WTC11 (cell line): ENCODE results near the gene ITPK1. TPM values are rescaled to one million over a fixed set of nuclear protein-coding genes. Genes with fewer than 3 reads are reported as not detected.

Experiments used
- ATAC-seq: fragments of 200-7000 bp; cut with Tn5 transposase; 2 replicates; pipeline ENCODE4 v1.10.0; 2021; ENCODE audit warnings: mild to moderate bottlenecking, moderate library complexity
- CTCF ChIA-PET: fragments of 300-600 bp; sonication (Branson Sonifier 250); formaldehyde crosslinking; loops from one replicate; lab custom pipeline; 2021; ENCODE audit warnings: antibody characterized with exemption; lab: Charles Lee
- POLR2A ChIA-PET: fragments of 350-600 bp; sonication (Branson Sonifier 250); formaldehyde crosslinking; loops from one replicate; lab custom pipeline; 2021; ENCODE audit warnings: antibody characterized with exemption; lab: Charles Lee
- DNase-seq: peaks from one replicate; pipeline ENCODE4 v3.0.0; 2021; ENCODE audit warnings: low spot score
- H3K27ac Mint-ChIP-seq: 2 replicates; pipeline ENCODE4 v1.8.0; 2021; ENCODE audit warnings: mixed read lengths
- H3K27me3 Mint-ChIP-seq: 2 replicates; pipeline ENCODE4 v1.8.0; 2021; ENCODE audit warnings: low read depth, mild to moderate bottlenecking, moderate library complexity, mixed read lengths
- H3K36me3 Mint-ChIP-seq: 2 replicates; pipeline ENCODE4 v1.8.0; 2021; ENCODE audit warnings: mixed read lengths
- H3K4me1 Mint-ChIP-seq: 2 replicates; pipeline ENCODE4 v1.8.0; 2022; ENCODE audit warnings: mixed read lengths
- H3K4me3 Mint-ChIP-seq: 2 replicates; pipeline ENCODE4 v1.8.0; 2021; ENCODE audit warnings: mild to moderate bottlenecking, moderate library complexity, mixed read lengths
- H3K9me3 Mint-ChIP-seq: 2 replicates; pipeline ENCODE4 v1.8.0; 2021; ENCODE audit warnings: mixed read lengths
- ATF2 ChIP-seq: sonication (generic); formaldehyde crosslinking; IDR thresholded peaks from 2 replicates; pipeline ENCODE4 v1.8.1; 2022; ENCODE audit warnings: low read depth, missing genetic modification reagents, borderline replicate concordance
- CBFB ChIP-seq: sonication (generic); formaldehyde crosslinking; IDR thresholded peaks from 2 replicates; pipeline ENCODE4 v1.8.1; 2022; ENCODE audit warnings: mild to moderate bottlenecking, low read depth, missing genetic modification reagents
- CREB1 ChIP-seq: sonication (generic); formaldehyde crosslinking; IDR thresholded peaks from 2 replicates; pipeline ENCODE4 v1.8.0; 2023; ENCODE audit warnings: mild to moderate bottlenecking, missing genetic modification reagents
- FOXK1 ChIP-seq: sonication (generic); formaldehyde crosslinking; IDR thresholded peaks from 2 replicates; pipeline ENCODE4 v1.8.0; 2022; ENCODE audit warnings: mild to moderate bottlenecking, moderate library complexity, missing genetic modification reagents
- FOXP1 ChIP-seq: sonication (generic); formaldehyde crosslinking; IDR thresholded peaks from 2 replicates; pipeline ENCODE4 v1.8.0; 2022; ENCODE audit warnings: missing genetic modification reagents, mild to moderate bottlenecking, moderate library complexity, borderline replicate concordance
- GRHL2 ChIP-seq: fragments of 250-450 bp; sonication (Bioruptor Pico); IDR thresholded peaks from 2 replicates; pipeline ENCODE4 v1.8.0; 2022; ENCODE audit warnings: mild to moderate bottlenecking, moderate library complexity; ENCODE audit not compliant: insufficient replicate concordance, severe bottlenecking
- HMGXB4 ChIP-seq: sonication (generic); formaldehyde crosslinking; IDR thresholded peaks from 2 replicates; pipeline ENCODE4 v1.8.1; 2023; ENCODE audit warnings: mild to moderate bottlenecking, moderate library complexity, missing genetic modification reagents
- NR1H2 ChIP-seq: sonication (generic); formaldehyde crosslinking; IDR thresholded peaks from 2 replicates; pipeline ENCODE4 v1.9.0; 2021; ENCODE audit warnings: mild to moderate bottlenecking, moderate library complexity, missing genetic modification reagents
- NR2C2 ChIP-seq: sonication (generic); formaldehyde crosslinking; IDR thresholded peaks from 2 replicates; pipeline ENCODE4 v1.8.0; 2022; ENCODE audit warnings: mild to moderate bottlenecking, missing genetic modification reagents
- PRRX2 ChIP-seq: fragments of 250-450 bp; sonication (Bioruptor Pico); IDR thresholded peaks from 2 replicates; pipeline ENCODE4 v1.8.0; 2021; ENCODE audit warnings: mild to moderate bottlenecking
- ZNF219 ChIP-seq: sonication (generic); formaldehyde crosslinking; IDR thresholded peaks from 2 replicates; pipeline ENCODE4 v1.8.0; 2023; ENCODE audit warnings: missing genetic modification reagents, mild to moderate bottlenecking, borderline replicate concordance
- ZNF281 ChIP-seq: sonication (generic); formaldehyde crosslinking; IDR thresholded peaks from 2 replicates; pipeline ENCODE4 v1.8.0; 2023; ENCODE audit warnings: mild to moderate bottlenecking, missing genetic modification reagents
- ZNF317 ChIP-seq: sonication (generic); formaldehyde crosslinking; IDR thresholded peaks from 2 replicates; pipeline ENCODE4 v1.8.1; 2023; ENCODE audit warnings: low read depth, mild to moderate bottlenecking, moderate library complexity, missing genetic modification reagents, borderline replicate concordance
- ZNF423 ChIP-seq: fragments of 250-450 bp; sonication (Bioruptor Pico); IDR thresholded peaks from 2 replicates; pipeline ENCODE4 v2.1.2; 2022; ENCODE audit warnings: mild to moderate bottlenecking, moderate library complexity
- total RNA-seq: library from RNA; stranded (reverse); gene quantifications from 3 replicates; pipeline ENCODE4 v1.2.3, GENCODE V29; 2021
- TF ChIP-seq, protein P1 (sequence below): fragments of 250-450 bp; sonication (Bioruptor Pico); conservative IDR thresholded peaks from 2 replicates; pipeline ENCODE4 v1.9.0; 2021; ENCODE audit warnings: mild to moderate bottlenecking
- TF ChIP-seq, protein P2 (sequence below): sonication (generic); formaldehyde crosslinking; IDR thresholded peaks from 2 replicates; pipeline ENCODE4 v1.8.1; 2023; ENCODE audit warnings: mild to moderate bottlenecking, missing genetic modification reagents, borderline replicate concordance
- TF ChIP-seq, protein P3 (sequence below): sonication (generic); formaldehyde crosslinking; IDR thresholded peaks from 2 replicates; pipeline ENCODE4 v1.8.1; 2023; ENCODE audit warnings: mild to moderate bottlenecking, missing genetic modification reagents
- TF ChIP-seq, protein P4 (sequence below): sonication (generic); formaldehyde crosslinking; conservative IDR thresholded peaks from 2 replicates; pipeline ENCODE4 v1.8.1; 2023; ENCODE audit warnings: mild to moderate bottlenecking, low read depth, missing genetic modification reagents, moderate library complexity

Gene ITPK1
- total RNA-seq, 1 experiment from 2014 or later, result 144 TPM

GRCh38 chr14:92984082-92984788 lies 131.5 kb downstream of the ITPK1 start (continued):
- no peak for TF ChIP-seq ZNF281

DNA sequence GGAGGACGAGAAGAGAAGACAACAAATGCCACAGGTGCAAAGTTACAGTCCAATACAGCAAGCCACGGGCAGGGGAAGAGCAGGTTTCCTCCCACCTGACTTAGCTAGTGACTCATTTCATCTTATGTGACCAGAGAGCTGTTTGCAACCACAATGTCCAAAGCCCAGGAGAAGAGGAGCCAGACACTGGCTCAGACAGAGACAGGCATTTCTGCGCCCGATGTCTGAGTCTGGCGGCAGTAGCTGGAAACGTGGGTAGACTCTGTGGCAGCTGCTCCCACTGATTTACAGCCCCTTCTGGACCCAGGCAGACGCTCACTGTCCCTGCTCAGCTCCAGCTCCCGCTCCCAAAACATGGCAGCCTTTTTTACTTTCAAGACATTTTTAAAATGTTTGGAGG lies 132.8 kb downstream of the ITPK1 start:
- no peaks in the 10 kb centered on the region; the same call in none of the 2 replicates for H3K27me3 Mint-ChIP-seq
- H3K4me1 Mint-ChIP-seq, result no peaks in the 10 kb centered on the region
- TF ChIP-seq, protein P1, sequence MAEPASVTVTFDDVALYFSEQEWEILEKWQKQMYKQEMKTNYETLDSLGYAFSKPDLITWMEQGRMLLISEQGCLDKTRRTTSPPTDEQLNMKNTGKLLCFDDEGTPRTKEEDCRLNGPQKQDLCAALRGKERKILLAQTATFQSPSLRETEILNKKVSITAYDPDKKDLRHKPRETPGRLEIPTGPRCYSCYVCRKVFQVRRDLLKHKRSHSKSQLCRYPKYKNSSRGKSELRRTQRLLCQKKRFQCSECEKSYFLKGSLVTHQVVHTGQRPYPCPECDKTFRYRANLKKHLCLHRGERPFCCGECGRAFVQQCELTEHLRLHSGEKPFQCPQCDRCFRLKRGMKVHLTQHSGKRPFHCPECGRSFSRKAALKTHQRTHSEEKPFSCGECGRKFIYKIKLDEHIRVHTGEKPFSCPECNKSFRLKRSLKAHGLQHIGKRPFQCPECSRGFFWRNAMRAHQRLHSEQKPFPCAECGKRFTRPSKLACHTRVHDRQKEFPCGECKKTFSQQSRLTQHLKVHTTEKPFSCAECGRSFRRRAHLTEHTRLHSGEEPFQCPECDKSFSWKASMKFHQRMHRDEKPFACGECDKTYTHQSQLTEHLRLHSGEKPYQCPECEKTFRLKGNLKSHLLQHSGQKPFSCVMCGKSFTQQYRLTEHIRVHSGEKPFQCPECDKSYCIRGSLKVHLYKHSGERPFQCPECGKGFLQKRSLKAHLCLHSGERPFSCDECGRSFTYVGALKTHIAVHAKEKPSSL (CRISPR knock-in tag), result no peak
- TF ChIP-seq FOXK1, result no peak
- no peak for TF ChIP-seq NR2C2 (CRISPR knock-in tag)
- no peak for TF ChIP-seq CBFB (CRISPR knock-in tag)
- no peak for TF ChIP-seq HMGXB4 (CRISPR knock-in tag)
- TF ChIP-seq, protein P2, sequence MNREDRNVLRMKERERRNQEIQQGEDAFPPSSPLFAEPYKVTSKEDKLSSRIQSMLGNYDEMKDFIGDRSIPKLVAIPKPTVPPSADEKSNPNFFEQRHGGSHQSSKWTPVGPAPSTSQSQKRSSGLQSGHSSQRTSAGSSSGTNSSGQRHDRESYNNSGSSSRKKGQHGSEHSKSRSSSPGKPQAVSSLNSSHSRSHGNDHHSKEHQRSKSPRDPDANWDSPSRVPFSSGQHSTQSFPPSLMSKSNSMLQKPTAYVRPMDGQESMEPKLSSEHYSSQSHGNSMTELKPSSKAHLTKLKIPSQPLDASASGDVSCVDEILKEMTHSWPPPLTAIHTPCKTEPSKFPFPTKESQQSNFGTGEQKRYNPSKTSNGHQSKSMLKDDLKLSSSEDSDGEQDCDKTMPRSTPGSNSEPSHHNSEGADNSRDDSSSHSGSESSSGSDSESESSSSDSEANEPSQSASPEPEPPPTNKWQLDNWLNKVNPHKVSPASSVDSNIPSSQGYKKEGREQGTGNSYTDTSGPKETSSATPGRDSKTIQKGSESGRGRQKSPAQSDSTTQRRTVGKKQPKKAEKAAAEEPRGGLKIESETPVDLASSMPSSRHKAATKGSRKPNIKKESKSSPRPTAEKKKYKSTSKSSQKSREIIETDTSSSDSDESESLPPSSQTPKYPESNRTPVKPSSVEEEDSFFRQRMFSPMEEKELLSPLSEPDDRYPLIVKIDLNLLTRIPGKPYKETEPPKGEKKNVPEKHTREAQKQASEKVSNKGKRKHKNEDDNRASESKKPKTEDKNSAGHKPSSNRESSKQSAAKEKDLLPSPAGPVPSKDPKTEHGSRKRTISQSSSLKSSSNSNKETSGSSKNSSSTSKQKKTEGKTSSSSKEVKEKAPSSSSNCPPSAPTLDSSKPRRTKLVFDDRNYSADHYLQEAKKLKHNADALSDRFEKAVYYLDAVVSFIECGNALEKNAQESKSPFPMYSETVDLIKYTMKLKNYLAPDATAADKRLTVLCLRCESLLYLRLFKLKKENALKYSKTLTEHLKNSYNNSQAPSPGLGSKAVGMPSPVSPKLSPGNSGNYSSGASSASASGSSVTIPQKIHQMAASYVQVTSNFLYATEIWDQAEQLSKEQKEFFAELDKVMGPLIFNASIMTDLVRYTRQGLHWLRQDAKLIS (CRISPR knock-in tag), result no peak
- no peak for TF ChIP-seq ZNF317 (CRISPR knock-in tag)
- TF ChIP-seq ZNF219 (CRISPR knock-in tag), result no peak
- TF ChIP-seq, protein P3, sequence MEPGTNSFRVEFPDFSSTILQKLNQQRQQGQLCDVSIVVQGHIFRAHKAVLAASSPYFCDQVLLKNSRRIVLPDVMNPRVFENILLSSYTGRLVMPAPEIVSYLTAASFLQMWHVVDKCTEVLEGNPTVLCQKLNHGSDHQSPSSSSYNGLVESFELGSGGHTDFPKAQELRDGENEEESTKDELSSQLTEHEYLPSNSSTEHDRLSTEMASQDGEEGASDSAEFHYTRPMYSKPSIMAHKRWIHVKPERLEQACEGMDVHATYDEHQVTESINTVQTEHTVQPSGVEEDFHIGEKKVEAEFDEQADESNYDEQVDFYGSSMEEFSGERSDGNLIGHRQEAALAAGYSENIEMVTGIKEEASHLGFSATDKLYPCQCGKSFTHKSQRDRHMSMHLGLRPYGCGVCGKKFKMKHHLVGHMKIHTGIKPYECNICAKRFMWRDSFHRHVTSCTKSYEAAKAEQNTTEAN, result no peak
- no peak for TF ChIP-seq NR1H2 (CRISPR knock-in tag)
- TF ChIP-seq, protein P4, sequence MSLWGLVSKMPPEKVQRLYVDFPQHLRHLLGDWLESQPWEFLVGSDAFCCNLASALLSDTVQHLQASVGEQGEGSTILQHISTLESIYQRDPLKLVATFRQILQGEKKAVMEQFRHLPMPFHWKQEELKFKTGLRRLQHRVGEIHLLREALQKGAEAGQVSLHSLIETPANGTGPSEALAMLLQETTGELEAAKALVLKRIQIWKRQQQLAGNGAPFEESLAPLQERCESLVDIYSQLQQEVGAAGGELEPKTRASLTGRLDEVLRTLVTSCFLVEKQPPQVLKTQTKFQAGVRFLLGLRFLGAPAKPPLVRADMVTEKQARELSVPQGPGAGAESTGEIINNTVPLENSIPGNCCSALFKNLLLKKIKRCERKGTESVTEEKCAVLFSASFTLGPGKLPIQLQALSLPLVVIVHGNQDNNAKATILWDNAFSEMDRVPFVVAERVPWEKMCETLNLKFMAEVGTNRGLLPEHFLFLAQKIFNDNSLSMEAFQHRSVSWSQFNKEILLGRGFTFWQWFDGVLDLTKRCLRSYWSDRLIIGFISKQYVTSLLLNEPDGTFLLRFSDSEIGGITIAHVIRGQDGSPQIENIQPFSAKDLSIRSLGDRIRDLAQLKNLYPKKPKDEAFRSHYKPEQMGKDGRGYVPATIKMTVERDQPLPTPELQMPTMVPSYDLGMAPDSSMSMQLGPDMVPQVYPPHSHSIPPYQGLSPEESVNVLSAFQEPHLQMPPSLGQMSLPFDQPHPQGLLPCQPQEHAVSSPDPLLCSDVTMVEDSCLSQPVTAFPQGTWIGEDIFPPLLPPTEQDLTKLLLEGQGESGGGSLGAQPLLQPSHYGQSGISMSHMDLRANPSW (CRISPR knock-in tag), result no peak
- TF ChIP-seq CREB1, result no peak
- no peak for TF ChIP-seq ATF2 (CRISPR knock-in tag)
- TF ChIP-seq PRRX2 (CRISPR knock-in tag), result no peak
- TF ChIP-seq FOXP1 (CRISPR knock-in tag), result no peak
- no peak for TF ChIP-seq GRHL2
- TF ChIP-seq ZNF423 (CRISPR knock-in tag), result no peak

More for the DNA sequence above, 132.8 kb downstream of the ITPK1 start:
- ChIA-PET CTCF (interaction anchor here (1.0 to 1.2 kb wide), 2 partner anchors 130 to 144 kb away, joined by 3 to 4 read pairs; no protein-coding TSS in a partner anchor), POLR2A (no interaction called here)
- DNase-seq (no peak), ATAC-seq (no peak)
- Mint-ChIP-seq H3K9me3 (peaks cover 45% of the 10 kb centered on the region), H3K4me3 (no peak overlapping the region), H3K27ac (no peak overlapping the region), H3K36me3 (peaks cover 53% of the 10 kb centered on the region)
